Ovary (tissue), 9 donors: ENCODE measurements around the gene TPM4. TPM values are rescaled to one million over a fixed set of nuclear protein-coding genes. Genes with fewer than 3 reads are reported as not detected.
A peak's percentile ranks its signal among the peaks of the same experiment; 100 is the strongest.

ENCODE experiments used
- DNase-seq, 5 donors: peaks; one replicate each; pipeline ENCODE4 v3.0.0-alpha.2; 2019 to 2020
- H3K27ac ChIP-seq, 2 donors: fragments of 200-600 bp; one replicate each; pipeline versions ENCODE4 v1.5.1 to v1.8.0; 2019 to 2022
- H3K27me3 ChIP-seq: fragments of 200-600 bp; one replicate; pipeline ENCODE4 v1.8.0; 2022
- H3K36me3 ChIP-seq: fragments of 200-600 bp; sonication (generic); one replicate; pipeline ENCODE4 v1.5.1; 2019
- H3K4me1 ChIP-seq: one replicate; pipeline ENCODE4 v1.8.1; 2013; ENCODE audit warnings: mild to moderate bottlenecking, moderate library complexity; ENCODE audit not compliant: insufficient read depth
- H3K4me3 ChIP-seq: fragments of 200-600 bp; sonication (generic); one replicate; pipeline ENCODE4 v1.5.1; 2017
- H3K9me3 ChIP-seq, 2 donors: fragments of 200-600 bp in 1 of 2; sonication (generic) in 1 of 2; one replicate each; pipeline versions ENCODE4 v1.5.1 to v1.8.1; 2013 to 2019; ENCODE audit warnings: mild to moderate bottlenecking in 1 of 2, moderate library complexity in 1 of 2
- EP300 ChIP-seq: sonication (generic); formaldehyde crosslinking; IDR thresholded peaks from one replicate; pipeline ENCODE4 v1.6.1; 2017; ENCODE audit warnings: antibody characterized with exemption
- POLR2A ChIP-seq: fragments of 450-650 bp; IDR thresholded peaks from one replicate; pipeline ENCODE4 v1.6.1; 2017; ENCODE audit warnings: antibody characterized with exemption, mild to moderate bottlenecking, moderate library complexity
- WGBS, 3 donors: extraction: QIAGEN DNeasy Blood & Tissue Kit in 1 of 3; methylation state at CpG; one replicate each; pipeline versions ENCODE4 v1.1.5 to v1.1.7; 2013 to 2017; 5-methylcytosine and 5-hydroxymethylcytosine counted together
- intact Hi-C, 4 donors: fragments of 100-400 bp; cut with DNase I; formaldehyde crosslinking; loops; one replicate each; pipeline versions ENCODE4 v1.11.0 to v1.15.1; 2022 to 2023
- polyA plus RNA-seq, 2 donors: library from polyadenylated mRNA; stranded (reverse); fragments of 200-250 nt in 1 of 2; fragments of 350-450 nt in 1 of 2; fragmentation: Illumina TruSeq in 1 of 2; extraction: RNeasy Lipid Tissue Mini Kit (QIAGEN cat#74804) in 1 of 2; gene quantifications; one replicate each; pipeline ENCODE4 v1.2.3, GENCODE V29; 2013 to 2014
- total RNA-seq, 7 donors: library from RNA; depleted of rRNA in 2 of 7; stranded (reverse); fragments of >200 nt in 2 of 7; fragmentation: NEBNext Ultra II Directional in 3 of 7; extraction: Animal tissue kit (Norgen Biotek cat#: 25700) in 3 of 7; gene quantifications; one replicate each; pipeline versions ENCODE4 v1.1.0 to v1.2.4, GENCODE V29; 2016 to 2023
- TF ChIP-seq, protein P1 (sequence below), 3 donors: fragments of 450-650 bp in 2 of 3; fragments of 200-600 bp in 1 of 3; IDR thresholded peaks; one replicate each; pipeline versions ENCODE4 v1.5.1 to v1.8.0; 2016 to 2022; ENCODE audit warnings: antibody characterized with exemption in 3 of 3, mild to moderate bottlenecking in 1 of 3
- donor health status: DM: no; HTN: no; CAD: no; lungs with moderate emphysema.
- donor health status: DM: no; HTN: no; CAD: no.
- donor health status: Bipolar disorder and iron deficiency.
- donor health status: DM: yes; HTN: yes; CAD: no.
- donor health status: DM: no; HTN: no; CAD: no.
- donor health status: DM: yes; HTN: yes; CAD: no.

The TPM4 gene
- total and polyA plus RNA-seq, 9 donors, result 286 to 664 (median 554) TPM

DNA sequence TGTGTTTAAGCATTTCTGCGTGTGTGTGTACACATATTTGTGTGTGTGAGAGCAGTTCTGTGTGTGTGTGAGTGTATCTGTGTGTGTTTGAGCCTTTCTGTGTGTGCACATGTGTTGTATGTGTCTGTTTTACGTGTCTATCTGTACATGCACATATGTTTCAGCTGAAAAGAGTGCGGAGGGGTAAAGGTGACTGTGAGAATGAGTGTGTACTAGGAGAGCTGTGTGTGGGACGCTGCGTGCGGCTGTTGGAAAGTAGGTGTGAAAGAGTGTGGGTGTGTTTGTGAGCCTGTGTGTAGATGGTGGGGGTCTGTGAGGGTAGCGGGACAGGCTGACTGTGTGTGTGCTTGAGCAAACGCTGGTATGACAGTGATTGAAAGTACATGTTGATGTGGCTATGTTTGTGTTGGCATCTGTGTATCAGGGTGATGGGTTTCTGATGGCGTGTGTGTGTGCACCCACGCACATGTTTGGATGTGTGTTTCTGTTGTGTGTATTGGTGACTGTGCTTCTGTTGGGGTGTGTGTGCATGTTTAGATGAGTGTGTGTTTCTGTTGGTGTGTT lies 7.5 kb upstream of the TPM4 start:
- H3K4me1 ChIP-seq, result no peaks in the 10 kb centered on the region
- no peak for DNase-seq
- no peaks in the 10 kb centered on the region for H3K36me3 ChIP-seq
- WGBS, 3 donors, result 60 to 72% (median 69%) methylated on average over 10 of the region's 10 CpGs
- TF ChIP-seq, protein P1, sequence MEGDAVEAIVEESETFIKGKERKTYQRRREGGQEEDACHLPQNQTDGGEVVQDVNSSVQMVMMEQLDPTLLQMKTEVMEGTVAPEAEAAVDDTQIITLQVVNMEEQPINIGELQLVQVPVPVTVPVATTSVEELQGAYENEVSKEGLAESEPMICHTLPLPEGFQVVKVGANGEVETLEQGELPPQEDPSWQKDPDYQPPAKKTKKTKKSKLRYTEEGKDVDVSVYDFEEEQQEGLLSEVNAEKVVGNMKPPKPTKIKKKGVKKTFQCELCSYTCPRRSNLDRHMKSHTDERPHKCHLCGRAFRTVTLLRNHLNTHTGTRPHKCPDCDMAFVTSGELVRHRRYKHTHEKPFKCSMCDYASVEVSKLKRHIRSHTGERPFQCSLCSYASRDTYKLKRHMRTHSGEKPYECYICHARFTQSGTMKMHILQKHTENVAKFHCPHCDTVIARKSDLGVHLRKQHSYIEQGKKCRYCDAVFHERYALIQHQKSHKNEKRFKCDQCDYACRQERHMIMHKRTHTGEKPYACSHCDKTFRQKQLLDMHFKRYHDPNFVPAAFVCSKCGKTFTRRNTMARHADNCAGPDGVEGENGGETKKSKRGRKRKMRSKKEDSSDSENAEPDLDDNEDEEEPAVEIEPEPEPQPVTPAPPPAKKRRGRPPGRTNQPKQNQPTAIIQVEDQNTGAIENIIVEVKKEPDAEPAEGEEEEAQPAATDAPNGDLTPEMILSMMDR (IDR thresholded peaks at IDR 0.05), result no peak
- TF ChIP-seq POLR2A (no peak), EP300 (no peak)
- peak overlapping the region; percentile 65 for H3K4me3 ChIP-seq
- intact Hi-C loops, result loop anchor here in 1 of 4 donors (10.0 kb wide), 1 partner anchor 46 kb away; the partner anchor contains the start of gene RAB8A
- no peaks in the 10 kb centered on the region for H3K27me3 ChIP-seq
- no peak overlapping the region for H3K27ac ChIP-seq
- no peaks in the 10 kb centered on the region for H3K9me3 ChIP-seq

DNA sequence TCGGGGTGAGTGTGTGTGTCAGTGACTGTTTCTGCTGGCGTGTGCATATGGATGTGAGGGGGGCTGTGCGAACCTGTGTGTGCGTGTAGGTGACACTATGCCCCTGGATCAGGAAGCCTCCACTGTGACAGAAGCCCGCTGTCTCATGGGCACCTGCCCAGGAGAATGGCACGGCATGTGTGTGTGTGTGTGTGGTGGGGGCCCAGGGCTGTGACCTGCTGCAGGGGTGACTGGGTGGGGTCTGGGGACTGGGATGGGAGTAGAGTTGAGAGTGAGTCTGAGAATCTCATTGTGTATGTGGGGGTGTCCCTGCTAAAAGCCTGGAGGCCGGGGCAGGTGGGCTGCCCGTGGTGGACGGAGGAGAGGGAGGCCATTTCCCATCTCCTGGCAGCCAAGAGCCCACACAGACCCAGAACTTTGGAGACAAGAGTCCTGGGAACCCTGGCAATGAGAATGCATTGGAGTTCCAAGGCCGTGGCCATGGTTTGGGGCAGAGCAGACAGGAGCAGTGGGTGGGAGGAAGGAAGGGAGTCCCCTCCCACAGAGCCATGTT lies 6.4 kb upstream of the TPM4 start:
- H3K36me3 ChIP-seq, result no peaks in the 10 kb centered on the region
- intact Hi-C loops, result loop anchor here in 2 of 4 donors (5.0 to 10.0 kb wide), 2 partner anchors 45 to 47 kb away; partner anchors contain the start of gene RAB8A (in 1 of the 2)
- H3K4me1 ChIP-seq, result no peaks in the 10 kb centered on the region
- TF ChIP-seq, protein P1 (IDR thresholded peaks at IDR 0.05), result no peak
- no peak for TF ChIP-seq POLR2A
- TF ChIP-seq EP300, result no peak
- DNase-seq, result no peak
- H3K27ac ChIP-seq, result peak overlapping the region; percentile 52
- 72 to 73% (median 73%) methylated on average over 10 of the region's 10 CpGs for WGBS, 3 donors
- peak overlapping the region; percentile 65 for H3K4me3 ChIP-seq
- no peaks in the 10 kb centered on the region for H3K27me3 ChIP-seq
- no peaks in the 10 kb centered on the region for H3K9me3 ChIP-seq

DNA sequence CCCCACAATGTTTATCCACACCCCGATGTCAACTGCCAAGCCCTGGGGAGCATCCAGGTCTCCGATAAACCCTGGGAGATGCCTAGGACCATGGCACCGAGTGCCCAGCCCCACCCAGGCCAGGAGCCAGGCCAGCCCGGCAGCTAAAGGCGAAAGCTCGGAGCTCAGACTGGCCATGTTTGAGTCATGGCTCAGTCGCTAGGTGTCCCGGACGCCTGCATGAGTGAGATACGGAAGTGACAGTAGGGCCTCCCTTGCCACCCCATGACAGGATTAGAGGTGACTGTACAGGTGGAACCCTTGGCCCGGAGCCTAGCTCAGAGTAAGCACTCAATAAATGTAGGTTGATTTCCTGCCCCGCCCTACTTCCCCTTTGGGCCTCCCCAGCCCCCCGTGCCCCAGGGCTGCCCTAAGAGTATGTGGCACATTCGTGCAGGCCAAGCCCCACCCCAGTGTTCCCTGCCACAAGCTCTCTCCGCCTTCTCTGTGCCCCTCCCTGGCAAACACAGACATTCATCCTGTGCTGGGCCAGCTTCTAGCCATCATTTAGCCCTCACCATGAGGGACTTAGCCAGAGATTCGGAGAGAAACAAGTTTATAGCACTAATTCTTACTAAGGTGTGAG lies 5.8 kb upstream of the TPM4 start:
- Histone ChIP-seq H3K4me1 (no peaks in the 10 kb centered on the region), H3K27me3 (no peaks in the 10 kb centered on the region), H3K9me3 (no peaks in the 10 kb centered on the region), H3K4me3 (peak overlapping the region; percentile 65), H3K27ac (peak overlapping the region; percentile 52), H3K36me3 (no peaks in the 10 kb centered on the region)
- 71 to 81% (median 73%) methylated on average over 16 of the region's 16 CpGs for WGBS, 3 donors
- TF ChIP-seq EP300 (no peak), POLR2A (no peak)
- TF ChIP-seq, protein P1 (IDR thresholded peaks at IDR 0.05), result no peak
- intact Hi-C loops, result loop anchor here in 1 of 4 donors (5.0 kb wide), 1 partner anchor 47 kb away; no protein-coding TSS in a partner anchor
- peak in 2 of 5 donors; percentile 40 to 63 for DNase-seq

DNA sequence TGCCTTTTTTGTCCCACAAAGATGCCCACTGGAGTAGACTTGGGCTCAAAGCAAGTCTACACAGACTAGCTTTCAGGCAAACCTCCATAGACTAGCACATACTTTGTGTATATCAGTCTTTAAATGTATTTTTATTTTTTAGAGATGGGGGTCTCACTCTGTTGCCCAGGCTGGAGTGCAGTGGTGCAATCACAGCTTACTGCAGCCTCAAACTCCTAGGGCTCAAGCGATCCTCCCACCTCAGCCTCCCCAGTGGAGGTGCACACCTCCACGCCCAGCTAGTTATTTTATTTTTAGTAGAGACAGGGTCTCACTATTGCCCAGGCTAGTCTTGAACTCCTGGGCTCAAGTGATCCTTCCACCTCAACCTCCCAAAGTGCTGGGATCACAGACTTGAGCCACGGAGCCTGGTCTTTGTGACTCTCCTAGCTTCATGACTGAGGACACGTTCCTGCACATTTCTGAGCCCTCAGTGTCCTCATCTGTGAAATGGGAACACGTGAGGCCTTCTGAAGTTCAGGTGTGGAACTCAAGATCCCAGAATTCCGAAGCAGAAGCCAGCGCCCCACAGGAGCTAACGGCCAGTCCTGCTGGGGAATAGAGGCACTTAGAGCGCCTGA lies 5.1 kb upstream of the TPM4 start:
- no peaks in the 10 kb centered on the region for H3K36me3 ChIP-seq
- 82 to 87% (median 85%) methylated on average over 9 of the region's 9 CpGs for WGBS, 3 donors
- H3K4me3 ChIP-seq, result no peak overlapping the region
- intact Hi-C loops, result loop anchor here in 1 of 4 donors (5.0 kb wide), 1 partner anchor 46 kb away; no protein-coding TSS in a partner anchor
- no peaks in the 10 kb centered on the region for H3K4me1 ChIP-seq
- no peak for TF ChIP-seq EP300
- TF ChIP-seq, protein P1 (IDR thresholded peaks at IDR 0.05), result no peak
- no peak for TF ChIP-seq POLR2A
- H3K9me3 ChIP-seq, result no peaks in the 10 kb centered on the region
- H3K27me3 ChIP-seq, result no peaks in the 10 kb centered on the region
- DNase-seq, result no peak
- peak overlapping the region in 1 of 2 donors; percentile 52 for H3K27ac ChIP-seq
